Cerebellar cortex (tissue), 1 donor: ENCODE data around the gene TRIM47.

Experiments used
- DNase-seq: peaks from one replicate; pipeline ENCODE4 v3.0.0-alpha.2; 2015; ENCODE audit warnings: low spot score

The TRIM47 gene

DNA sequence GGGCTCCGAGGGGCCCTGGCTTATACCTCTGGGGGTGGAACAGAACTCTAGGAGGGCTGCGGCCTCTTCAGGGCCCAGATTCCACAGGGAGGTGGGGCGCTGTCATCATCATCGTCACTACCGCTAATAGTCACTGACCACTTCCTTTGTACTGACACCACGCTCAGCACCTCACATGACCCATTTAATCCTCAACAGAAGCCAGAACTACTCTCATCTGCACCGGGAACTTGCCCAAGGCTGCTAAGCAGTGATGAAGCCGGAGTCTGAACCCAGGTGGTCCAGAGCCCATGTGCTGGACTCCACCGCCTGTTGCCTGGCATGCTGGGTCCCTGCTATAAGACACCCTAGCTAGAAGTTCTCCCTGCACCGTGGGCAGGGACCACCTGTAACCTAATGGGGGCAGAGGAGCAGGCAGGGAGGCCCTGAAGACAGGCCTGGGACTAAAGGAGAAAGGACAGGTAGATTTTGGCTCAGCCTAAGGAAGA, 46.2 kb downstream of the TRIM47 start:
- no peak for DNase-seq

DNA sequence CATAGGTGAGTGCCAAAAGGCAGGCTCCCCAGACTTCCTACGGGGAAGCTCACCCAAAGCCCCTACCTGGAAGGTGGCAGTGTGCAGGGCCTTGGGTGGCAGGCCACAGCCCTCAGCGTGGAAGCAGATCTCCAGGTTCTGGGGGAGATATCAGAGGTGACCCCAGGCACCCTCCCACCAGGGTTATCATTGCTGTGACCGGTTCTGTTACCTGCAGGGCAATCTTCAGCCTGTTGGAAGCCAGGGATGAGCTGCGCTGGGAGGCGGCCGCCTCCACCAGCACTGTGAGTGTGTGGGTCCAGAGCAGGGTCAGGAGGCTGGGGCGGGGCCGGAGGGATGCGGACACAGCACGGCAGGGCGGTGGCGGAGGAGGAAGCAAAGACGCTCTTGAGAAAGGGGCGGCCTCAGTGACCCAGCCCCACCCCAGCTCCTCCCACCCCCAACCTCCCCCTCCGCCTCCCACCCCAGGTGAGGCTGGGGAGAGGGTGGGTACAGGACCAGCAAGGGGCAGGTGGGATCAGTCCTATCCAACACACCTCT, 47.3 kb downstream of the TRIM47 start:
- DNase-seq: no peak

DNA sequence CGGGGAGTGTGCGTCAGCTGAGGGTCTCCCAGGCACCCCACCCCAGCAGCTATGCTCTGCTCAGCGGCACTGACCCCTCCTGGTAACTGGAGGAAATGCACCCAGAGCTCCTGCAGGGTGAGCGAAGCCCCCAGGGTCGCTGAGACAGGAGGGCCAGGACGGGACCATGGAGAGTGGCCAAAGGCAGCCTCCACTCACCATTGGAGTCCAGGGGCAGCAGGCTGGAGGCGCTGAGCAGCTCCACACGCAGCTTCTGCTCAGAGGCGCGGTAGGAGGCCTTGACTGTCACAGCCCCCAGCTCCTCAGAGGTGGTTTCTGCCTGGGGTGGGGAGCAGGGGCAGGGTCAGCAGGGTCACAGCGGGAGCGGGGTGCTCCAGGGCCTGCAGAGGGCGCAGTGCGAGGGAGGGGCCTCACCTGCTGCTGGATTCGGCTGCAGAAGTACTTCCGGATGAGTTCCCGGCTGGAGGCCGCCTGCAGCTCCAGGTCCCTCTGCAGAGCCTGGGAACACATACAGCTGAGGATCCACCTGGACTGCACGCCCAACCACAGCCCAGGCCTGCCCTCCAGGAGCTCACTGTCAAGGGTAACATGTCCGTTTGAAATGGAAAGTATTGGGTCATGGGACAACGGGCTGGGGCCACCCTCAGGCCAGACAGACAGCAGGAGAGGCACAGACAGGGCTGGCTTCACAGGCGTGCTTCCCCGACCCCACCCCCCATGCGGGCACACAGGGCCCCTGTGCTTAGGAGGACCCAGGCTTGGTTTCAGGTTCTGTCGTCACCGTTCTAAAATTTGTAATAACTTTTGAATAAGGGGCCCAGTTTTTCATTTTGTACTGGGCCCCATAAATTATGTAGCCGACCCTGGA, 48.0 kb downstream of the TRIM47 start:
- DNase-seq: no peak

DNA sequence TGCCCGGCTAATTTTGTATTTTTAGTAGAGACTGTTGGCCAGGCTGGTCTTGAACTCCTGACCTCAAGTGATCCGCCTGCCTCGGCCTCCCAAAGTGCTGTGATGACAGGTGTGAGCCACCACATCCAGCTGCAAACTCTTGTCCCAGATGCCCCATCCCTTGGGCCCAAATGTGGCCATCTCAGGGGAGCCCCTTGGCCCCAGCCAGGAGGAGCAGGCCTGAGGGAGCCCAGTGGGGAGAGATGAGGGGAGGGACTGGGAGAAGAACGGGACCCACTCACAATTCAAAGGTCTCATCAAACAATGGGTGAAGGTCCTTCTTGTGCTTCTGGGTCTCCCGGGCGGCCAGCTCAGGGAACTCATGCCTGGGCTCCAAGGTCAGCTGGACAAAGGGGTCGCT, 48.6 kb downstream of the TRIM47 start:
- DNase-seq: no peak

- DNase-seq: no peak
Measured at GRCh38 chr17:75828741-75829140, 49.6 kb downstream of the TRIM47 start.

DNA sequence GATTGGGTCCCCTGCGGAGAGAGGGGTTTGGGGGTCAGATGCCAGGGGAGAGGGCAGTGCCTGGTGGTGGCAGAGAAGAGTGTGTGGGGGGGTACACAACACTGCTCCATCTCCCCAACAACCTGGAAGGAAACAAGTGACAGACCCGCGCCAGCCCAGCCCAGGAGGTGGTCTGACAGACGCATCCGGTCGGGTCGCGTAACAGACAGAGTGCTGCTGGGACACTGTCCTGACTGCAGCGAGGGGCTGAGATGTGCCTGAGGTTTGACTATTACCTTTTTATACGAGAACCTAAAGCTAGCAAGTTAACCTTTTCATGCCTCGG, 50.3 kb downstream of the TRIM47 start:
- DNase-seq: no peak

DNA sequence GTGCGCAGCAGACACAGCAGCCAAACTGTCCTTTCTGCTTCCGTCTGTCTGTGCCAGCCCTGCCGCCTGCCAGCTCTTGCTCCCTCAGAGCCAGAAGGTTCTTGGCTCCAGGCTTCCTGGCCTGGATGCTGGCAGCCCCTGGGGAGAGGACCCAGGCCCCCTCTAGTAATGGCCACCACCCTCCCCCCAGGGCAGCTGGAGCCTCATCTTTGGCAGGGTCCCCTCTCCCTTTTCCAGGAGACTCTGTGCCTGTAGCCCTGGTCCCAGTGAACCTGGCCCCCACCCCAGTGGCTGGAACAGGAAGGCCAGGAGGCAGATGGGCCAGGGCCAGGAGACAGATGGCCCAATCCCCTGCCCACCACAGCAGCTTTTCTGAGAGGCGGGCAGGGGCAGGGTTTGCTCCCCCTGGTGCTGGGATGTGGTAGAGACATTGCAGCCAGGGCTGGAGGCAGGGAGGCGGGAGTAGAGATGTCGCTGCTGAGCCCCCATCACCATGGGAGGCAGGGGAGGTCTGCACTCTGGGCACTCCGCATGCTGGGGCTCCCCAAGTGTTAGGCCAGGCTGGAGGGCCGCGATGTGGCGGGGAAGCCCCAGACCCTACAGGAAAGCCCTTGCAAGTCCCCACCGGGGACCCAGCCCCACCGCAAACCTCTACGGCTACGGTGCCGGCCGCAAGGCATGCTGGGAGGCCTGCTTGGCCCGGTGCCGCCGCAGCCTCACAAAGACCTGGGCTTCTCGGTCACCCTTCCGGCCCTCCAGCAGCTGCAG, 50.9 kb downstream of the TRIM47 start:
- DNase-seq: peak; percentile 81

DNA sequence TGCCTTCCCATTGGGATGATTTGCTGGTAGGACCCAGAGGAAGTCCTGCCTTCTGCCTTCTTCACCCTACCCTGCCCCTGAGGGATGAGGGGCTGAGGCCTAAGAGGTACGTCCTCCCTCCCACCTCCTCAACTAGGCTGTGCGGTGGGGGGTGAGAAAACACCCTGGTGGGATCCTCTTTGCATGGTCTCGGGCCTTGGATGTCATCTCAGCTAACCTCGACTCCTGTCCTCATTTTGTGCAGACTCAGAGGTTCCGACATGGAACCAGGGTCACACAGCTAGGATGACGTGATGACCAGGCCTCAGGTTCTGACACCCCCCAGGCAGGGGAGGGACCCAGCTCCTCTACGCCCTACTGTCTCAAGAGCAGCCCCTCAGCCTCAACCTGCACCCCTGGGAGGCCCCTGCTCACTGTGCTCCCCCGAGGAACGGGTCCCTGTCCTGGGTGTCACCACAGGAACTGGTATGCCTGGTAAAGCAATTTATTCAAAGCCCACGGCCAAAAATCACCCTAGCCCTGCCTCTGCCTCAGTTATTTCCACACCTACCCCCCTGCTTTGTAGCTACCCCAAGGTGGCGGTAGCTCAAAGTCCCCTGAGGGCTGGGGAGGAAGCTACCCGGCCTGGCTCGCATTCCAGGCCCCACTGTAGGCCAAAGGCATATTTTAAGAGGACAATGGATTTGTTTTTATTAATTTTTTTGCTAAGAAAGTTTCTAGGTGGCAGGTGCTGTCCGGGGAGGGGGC, 51.6 kb downstream of the TRIM47 start:
- no peak for DNase-seq

- DNase-seq: no peak
Measured at GRCh38 chr17:75825748-75826370, 52.5 kb downstream of the TRIM47 start.

- no peak for DNase-seq
Measured at GRCh38 chr17:75825149-75825552, 53.2 kb downstream of the TRIM47 start.

DNA sequence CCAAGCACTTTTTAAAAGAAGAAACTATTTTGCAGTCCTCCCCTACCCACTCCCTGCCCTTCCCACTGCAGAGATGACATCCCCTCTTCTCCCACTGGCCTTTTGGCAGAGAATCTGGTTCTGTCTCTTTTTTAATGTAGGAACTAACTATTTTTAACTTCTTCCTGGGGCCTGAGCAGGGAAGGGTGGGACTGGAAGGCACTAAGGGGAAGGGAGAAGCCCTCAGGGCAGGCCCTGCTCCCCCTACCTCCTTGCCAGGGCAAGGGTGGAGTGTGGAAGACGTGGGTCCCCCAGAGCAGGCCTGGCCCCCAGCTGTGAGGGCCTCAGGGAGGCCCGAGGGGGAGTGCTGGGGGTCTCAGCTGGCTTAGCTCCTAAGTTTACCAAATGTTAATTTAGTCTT, 53.7 kb downstream of the TRIM47 start:
- DNase-seq: no peak
